ENCODE results near the gene TEC. TPM values are rescaled to one million over a fixed set of nuclear protein-coding genes. Genes with fewer than 3 reads are reported as not detected.
A peak's percentile ranks its signal among the peaks of the same experiment; 100 is the strongest.

TEC gene
- total RNA-seq, 2 experiments from 2014 or later: 3.6 to 4.2 TPM

DNA sequence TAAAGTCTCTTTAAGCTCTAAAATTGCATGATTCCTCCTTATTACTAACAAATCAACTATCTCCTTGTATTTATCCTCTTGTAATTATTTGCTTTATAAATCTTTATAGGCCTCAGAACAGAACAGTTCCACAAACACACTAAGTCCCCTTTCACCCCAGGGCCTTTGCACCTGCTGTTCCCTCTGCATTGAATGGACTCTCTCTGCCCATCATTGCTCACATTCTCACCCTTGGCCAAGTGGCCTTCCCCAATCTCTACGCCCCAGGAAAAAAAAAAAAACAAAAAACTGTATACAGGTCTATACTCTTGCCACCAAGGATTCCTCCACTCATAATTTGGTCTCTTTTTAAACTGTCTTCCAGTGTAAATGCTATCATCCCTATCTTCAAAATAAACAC, 53.7 kb downstream of the TEC start:
- ATAC-seq (no peak), DNase-seq (no peak)
- ChIA-PET POLR2A (no interaction called here), CTCF (interaction anchor here (0.7 kb wide), 1 partner anchor 24 kb away, joined by 3 read pairs; no protein-coding TSS in a partner anchor)
- no peak for TF ChIP-seq CTCF (IDR thresholded peaks at IDR 0.05)
- Mint-ChIP-seq H3K9me3 (no peaks in the 10 kb centered on the region), H3K27me3 (no peaks in the 10 kb centered on the region), H3K36me3 (ENCODE audit: low read depth) (no peaks in the 10 kb centered on the region), H3K4me1 (ENCODE audit: low read depth) (peaks cover 7% of the 10 kb centered on the region), H3K27ac (no peak overlapping the region), H3K4me3 (no peak overlapping the region)
- intact Hi-C loops (cut with micrococcal nuclease): no loop called here

DNA sequence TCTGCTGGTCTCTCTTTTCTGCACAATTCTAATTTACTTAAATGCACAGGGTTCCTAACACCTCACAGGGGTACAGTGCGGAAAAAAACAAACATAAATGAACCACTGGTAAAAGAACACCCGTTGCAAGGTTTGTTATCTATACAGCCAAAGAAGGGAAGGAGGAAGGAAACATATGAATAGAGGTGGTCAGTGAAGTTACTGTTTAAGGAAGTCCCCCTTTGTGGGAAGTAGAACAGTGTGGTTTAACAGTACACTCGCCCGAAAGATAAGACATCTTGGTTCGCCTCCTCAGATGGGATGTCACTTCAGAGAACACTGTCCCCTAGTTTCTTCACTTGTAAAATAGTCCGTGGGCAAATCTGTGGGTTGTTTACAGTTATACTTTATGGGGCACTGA, 57.5 kb downstream of the TEC start:
- Mint-ChIP-seq H3K36me3 (ENCODE audit: low read depth) (no peaks in the 10 kb centered on the region), H3K27me3 (peaks cover 3% of the 10 kb centered on the region), H3K27ac (no peak overlapping the region), H3K9me3 (no peaks in the 10 kb centered on the region), H3K4me3 (no peak overlapping the region), H3K4me1 (ENCODE audit: low read depth) (peaks cover 14% of the 10 kb centered on the region)
- ChIA-PET POLR2A (no interaction called here), CTCF (no interaction called here)
- ATAC-seq (peak; percentile 58), DNase-seq (no peak)
- TF ChIP-seq CTCF (IDR thresholded peaks at IDR 0.05): no peak
- intact Hi-C loops (cut with micrococcal nuclease): no loop called here

DNA sequence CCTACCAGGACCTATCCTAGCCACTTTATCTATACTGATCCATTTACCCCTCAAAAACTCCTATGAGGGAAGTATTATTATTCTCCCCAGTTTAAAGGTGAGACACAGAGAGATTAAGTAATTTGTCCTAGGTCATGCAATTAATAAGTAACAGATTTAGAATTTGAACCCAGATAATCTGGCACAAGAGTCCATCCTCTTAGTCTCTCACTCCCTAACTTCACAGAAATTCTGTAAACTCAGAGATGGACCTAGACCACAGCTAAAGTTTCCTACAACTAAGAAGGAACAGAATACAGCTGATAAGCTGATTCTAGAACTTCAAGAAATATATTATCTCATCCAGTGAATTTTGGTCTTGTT, 58.7 kb downstream of the TEC start:
- no peak overlapping the region for H3K27ac Mint-ChIP-seq
- ChIA-PET CTCF (interaction anchor here (0.8 to 0.9 kb wide), 3 partner anchors 17 to 79 kb away, joined by 3 read pairs; no protein-coding TSS in a partner anchor), POLR2A (interaction anchor here (1.1 kb wide), 1 partner anchor 27 kb away, joined by 3 read pairs; no protein-coding TSS in a partner anchor)
- H3K4me1 Mint-ChIP-seq (ENCODE audit: low read depth): peaks cover 14% of the 10 kb centered on the region
- H3K4me3 Mint-ChIP-seq: no peak overlapping the region
- H3K27me3 Mint-ChIP-seq: peaks cover 3% of the 10 kb centered on the region
- ATAC-seq (no peak), DNase-seq (no peak)
- intact Hi-C loops (cut with micrococcal nuclease): no loop called here
- TF ChIP-seq CTCF (IDR thresholded peaks at IDR 0.05): no peak
- no peaks in the 10 kb centered on the region for H3K36me3 Mint-ChIP-seq (ENCODE audit: low read depth)
- no peaks in the 10 kb centered on the region for H3K9me3 Mint-ChIP-seq

GRCh38 chr4:48205626-48206025, 64.0 kb downstream of the TEC start:
- POLR2A ChIA-PET: no interaction called here
- intact Hi-C loops (cut with micrococcal nuclease): no loop called here
- ATAC-seq: no peak
- Mint-ChIP-seq H3K4me1 (ENCODE audit: low read depth) (peaks cover 5% of the 10 kb centered on the region), H3K4me3 (no peak overlapping the region), H3K27ac (no peak overlapping the region), H3K36me3 (ENCODE audit: low read depth) (no peaks in the 10 kb centered on the region), H3K9me3 (no peaks in the 10 kb centered on the region), H3K27me3 (peaks cover 2% of the 10 kb centered on the region)
- CTCF ChIA-PET: no interaction called here
- TF ChIP-seq CTCF (IDR thresholded peaks at IDR 0.05): no peak
- no peak for DNase-seq

- ChIA-PET POLR2A (no interaction called here), CTCF (interaction anchor here (1.0 kb wide), 1 partner anchor 70 kb away, joined by 3 read pairs; no protein-coding TSS in a partner anchor)
- Mint-ChIP-seq H3K4me1 (ENCODE audit: low read depth) (no peaks in the 10 kb centered on the region), H3K27ac (no peak overlapping the region), H3K4me3 (no peak overlapping the region), H3K27me3 (no peaks in the 10 kb centered on the region), H3K36me3 (ENCODE audit: low read depth) (no peaks in the 10 kb centered on the region), H3K9me3 (no peaks in the 10 kb centered on the region)
- no peak for TF ChIP-seq CTCF (IDR thresholded peaks at IDR 0.05)
- intact Hi-C loops (cut with micrococcal nuclease): no loop called here
- DNase-seq (no peak), ATAC-seq (no peak)
Observed at GRCh38 chr4:48205107-48205506, 64.5 kb downstream of the TEC start.
